Erythroblast (primary cell): Measurements from ENCODE around the gene TMEM17.

Experiments used
- GATA1 ChIP-seq: IDR thresholded peaks from 2 replicates; pipeline ENCODE4 v1.6.1; 2011; ENCODE audit warnings: low read depth, mild to moderate bottlenecking, control low read depth, low read length, moderate library complexity
- POLR2A ChIP-seq: IDR thresholded peaks from 2 replicates; pipeline ENCODE4 v1.6.1; 2011; ENCODE audit warnings: mild to moderate bottlenecking, low read length

- TF ChIP-seq POLR2A: no peak
- no peak for TF ChIP-seq GATA1
Measured at GRCh38 chr2:62467100-62467474, 38.9 kb downstream of the TMEM17 start.
